ENCODE data around the gene MLC1.

Gene MLC1

DNA sequence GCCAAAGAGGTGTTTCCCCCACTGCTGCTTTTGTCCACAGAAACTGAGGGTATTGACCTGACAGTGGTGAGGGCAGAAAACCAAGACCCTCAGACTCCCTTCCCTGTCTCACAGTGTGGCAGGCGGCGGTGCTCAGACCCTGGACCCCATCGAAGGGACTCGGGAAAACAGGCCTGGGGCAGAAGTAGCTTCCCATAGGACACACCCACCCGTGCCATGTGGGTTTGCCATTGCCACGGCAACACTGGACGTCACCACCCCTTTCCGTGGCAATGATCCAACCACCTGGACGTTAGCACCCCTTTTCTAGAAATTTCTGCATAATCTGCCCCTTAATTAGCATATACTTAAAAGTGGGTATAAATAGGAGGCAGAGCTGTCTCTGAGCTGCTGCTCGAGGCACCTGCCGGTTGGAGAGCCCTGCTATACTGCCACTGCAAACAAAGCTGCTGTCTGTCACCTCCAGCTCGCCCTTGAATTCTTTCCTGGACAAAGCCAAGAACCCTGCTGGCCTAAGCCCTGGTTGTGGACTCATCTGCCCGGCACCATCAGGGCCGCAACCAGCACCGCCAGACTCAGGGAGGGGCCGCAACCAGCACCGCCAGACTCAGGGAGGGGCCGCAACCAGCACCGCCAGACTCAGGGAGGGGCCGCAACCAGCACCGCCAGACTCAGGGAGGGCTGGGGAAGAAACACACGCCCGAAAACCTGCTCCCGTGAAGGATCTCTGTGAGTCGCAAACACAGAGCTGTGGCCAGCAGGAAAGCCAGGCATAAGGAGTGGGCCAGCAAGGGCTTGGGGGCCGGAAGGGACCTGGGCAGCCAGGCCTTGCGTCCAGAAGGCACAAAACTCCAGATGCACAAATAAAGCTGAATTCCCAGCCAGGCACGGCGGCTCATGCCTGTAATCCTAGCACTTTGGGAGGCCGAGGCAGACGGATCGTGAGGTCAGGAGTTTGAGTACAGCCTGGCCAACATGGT lies 10.4 kb downstream of the MLC1 start:
- no peak for DNase-seq

DNA sequence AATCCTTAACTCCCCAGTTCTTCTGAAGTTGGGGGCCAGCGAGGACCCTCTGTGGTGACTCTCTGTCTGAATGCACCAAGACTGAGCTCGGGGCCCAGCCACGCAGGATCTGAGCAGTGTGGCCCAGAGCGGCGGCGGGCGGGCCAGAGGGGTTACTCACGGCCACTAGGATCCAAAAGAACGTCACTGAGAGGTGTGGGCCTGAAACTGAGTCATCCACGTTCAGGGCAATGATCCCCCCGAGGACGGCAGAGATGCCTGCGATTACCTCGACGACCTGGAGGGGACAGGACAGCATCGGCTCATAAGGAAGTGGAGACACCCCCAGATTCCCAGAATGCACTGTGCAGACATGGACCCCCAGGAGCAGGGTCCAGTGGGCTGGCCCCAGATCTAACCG lies 11.2 kb downstream of the MLC1 start:
- DNase-seq = no peak

DNA sequence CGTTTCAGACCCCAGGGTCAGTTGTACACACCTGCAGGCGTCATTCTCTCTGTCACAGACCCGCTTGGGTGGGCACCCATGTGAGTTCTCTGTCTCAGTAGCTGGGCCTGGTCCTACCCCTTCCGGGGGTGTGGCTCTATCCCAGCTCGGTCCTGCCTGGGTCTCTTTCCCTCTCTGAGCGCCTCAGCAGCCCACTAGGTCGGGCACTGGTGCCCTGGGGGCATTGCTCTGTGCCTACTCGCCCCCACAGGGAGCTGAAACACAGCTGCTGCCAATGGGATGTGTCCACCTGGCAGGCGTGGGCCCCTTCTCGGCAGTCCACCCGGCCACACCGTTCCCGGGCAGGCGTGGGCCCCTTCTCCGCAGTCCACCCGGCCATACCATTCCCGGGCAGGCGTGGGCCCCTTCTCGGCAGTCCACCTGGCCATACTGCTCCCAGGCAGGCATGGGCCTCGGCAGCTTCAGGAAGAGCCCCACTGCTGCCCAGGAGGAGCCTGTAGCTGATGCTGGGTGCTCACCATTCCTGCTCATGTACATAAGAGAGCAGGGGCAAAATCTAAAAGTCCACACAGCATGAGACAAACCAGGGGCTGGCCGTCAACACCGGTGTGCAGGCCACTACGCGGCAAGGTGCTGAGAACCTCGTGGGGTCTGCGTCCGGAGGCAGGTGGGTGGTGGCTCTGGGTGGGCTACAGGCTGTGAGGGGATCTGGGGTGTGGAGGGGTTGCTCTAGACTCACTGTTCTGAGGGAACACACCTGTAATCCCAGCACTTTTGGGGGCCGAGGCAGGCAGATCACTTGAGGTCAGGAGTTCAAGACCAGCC lies 12.3 kb downstream of the MLC1 start:
- DNase-seq = no peak

DNA sequence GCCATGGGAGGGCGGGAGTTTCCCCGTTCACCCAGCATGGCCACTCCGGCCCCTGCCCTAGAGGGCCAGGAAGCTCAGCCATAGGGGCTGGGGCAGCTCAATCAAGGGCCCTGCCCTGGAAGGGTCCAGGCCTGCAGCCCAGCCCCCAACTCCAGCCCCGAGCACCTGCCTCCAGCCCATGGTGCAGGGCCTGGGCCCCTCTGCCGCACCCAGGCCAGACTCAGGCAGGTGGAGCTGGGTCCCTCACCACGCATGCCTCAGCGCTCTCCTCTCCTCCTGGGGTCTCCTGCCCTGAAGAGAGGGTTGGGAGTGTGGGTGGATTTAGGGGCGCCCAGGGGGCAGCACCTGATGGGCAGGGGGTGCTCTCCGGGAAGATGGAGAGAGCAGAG lies 13.1 kb downstream of the MLC1 start:
- DNase-seq = no peak

DNA sequence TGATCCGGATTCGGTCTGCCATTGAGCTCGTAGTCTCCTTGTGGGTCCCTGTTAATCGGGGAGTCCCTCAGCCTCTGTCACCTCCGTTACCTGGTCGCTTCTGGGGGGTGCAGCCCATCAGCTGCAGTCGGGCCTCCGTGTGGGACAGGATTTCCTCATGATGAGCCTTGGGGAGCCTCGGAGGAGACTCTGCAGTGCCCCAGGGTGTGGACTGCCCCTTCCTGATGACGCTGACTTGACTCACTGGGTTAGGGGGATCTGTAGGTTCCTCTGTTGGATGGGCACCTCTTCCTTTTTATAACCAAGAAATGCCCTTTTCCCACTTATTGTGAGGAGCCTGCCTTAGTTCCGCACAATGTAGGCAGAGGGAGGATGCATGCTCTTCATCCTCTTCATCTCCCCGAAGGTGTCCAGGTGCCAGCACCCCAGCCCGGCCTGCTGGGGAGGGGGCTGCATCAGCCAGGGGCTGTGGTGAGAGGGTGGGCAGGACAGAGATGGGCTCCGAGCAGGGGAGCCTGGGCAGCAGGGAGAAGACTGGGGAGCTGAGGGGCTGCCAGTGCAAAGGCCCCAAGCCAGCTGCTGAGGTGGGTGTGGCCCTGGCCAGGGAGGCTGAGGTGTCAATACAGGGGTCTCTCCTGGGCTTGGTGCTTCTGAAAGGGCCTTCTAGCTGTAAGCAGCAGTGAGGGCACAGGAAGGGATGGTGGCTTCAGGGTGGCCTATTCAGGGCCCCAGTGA lies 13.6 kb downstream of the MLC1 start:
- no peak for DNase-seq

DNA sequence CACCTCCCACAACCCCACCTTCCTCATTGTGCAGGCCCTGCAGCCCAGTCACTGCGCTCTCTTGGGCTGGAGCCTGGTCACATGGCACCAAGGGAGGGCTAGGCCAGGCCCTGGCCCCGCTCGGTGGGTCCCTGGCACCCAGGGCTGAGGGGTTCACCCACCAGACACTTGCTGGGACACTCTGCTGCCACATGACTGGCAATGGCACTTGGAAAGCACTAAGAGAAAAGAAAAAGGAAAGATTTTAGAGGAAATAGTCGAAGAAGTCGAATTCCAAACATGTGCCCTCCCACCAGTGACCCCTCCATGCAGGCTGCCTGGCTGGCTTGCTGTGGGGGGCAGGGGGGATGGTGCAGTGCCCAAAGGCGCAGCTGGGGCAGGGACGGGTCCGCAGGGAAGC lies 14.9 kb downstream of the MLC1 start:
- no peak for DNase-seq

DNA sequence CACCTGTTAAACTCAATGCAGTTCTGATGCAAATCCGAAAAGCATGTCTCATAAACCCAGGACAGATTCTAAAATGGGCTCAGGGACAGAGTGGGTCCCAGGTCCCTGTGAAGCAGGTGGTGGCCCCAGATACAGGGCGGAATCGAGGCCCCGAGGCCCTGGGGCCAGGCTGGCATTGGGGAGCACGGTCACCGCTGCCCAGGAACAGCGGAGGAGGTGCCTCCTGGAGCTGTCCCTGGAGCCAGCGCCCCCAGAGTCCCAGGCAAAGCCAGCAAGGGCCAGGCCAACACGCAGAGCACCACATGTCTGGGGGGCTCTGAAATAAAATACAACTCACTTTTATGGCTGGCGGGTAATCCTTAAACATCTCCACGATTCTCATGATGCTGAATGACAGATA lies 17.1 kb downstream of the MLC1 start:
- no peak for DNase-seq

DNA sequence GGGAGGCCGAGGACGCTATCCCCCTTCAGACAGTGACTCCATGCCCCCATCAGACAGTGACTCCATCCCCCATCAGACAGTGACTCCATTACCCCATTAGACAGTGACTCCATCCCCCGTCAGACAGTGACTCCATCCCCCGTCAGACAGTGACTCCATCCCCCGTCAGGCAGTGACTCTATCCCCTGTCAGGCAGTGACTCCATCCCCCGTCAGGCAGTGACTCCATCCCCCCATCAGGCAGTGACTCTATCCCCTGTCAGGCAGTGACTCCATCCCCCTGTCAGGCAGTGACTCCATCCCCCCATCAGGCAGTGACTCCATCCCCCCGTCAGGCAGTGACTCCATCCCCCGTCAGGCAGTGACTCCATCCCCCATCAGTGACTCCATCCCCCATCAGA lies 18.0 kb downstream of the MLC1 start:
- no peak for DNase-seq

DNA sequence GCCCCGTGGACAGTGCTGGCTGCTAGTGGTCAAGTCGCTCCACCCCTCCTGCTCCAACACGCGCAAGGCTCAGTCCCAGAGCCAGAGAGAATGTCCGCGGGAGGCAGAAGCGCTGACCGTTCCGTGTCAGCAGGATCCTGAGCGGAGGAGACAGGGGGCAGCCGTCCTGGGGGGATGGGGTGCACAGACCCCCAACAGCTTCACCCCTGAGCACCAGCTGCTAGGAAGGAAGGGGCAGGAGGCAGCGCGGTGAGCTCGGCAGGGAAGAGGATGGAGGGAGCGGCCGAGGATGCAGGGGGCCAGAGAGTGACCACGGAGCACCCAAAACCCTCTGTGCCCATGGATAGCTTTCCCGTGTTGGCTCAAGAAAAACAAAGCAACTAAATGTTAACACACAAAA lies 20.8 kb downstream of the MLC1 start:
- no peak for DNase-seq

DNA sequence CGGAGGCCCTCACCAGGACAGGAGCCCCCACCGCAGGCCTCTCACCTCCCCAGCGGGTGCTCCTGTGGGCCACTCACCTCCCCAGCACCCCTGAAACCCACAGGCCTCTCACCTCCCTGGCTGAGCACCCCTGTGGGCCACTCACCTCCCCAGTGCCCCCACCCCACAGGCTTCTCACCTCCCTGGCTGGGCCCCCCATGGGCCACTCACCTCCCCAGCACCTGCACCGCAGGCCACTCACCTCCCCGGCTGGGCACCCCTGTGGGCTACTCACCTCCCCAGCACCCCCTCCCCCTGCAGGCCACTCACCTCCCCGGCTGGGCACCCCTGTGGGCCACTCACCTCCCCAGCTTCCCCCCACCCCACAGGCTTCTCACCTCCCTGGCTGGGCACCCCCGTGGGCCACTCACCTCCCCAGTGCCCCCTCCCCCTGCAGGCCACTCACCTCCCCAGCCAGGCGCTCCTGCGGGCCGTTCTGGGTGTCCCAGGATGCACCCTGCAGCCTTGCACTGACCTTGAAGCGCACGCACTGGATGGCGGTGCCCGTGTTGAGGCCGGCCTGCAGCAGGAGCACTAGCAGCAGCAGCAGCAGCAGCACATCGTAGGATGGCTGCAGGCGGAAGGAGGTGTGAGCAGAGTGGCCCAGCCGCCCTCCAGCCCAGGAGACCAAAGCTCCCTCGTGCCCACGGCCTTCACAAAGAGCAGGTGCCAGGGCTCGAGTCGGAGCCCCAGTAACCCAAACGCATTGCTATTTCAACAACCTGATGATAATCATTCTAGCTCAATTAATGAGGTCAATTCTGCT lies 21.4 kb downstream of the MLC1 start:
- no peak for DNase-seq

DNA sequence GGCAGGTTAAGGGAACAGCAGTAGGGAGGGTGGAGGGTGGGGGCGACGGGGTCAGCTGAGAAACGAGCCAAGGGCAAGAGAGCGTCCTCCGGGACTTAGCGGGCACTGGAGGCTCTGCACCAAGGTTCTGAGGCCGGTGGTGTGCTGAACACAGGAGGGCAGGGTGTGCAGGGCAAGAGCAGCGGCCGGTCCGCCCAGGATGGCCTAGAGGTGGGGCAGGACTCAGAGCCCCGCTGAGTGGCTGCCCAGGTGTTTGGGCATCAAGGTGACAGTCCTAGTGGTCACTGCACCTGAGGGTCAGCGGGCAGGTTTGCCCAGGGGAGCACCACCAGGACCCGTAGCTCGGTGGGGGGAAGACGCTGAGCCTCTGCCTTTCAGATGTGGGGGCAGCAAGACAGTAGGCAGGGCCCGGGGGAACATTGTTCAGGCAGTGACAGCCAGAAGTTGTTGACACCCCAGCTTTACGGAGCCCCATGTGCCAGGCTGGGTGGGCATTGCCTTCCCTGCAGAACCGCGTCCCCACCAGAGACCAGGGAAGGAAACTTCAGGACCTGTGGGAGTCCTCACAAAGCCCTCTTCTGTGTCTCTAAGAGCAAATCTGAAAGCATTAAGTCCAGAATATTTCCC lies 22.6 kb downstream of the MLC1 start:
- DNase-seq = no peak

DNA sequence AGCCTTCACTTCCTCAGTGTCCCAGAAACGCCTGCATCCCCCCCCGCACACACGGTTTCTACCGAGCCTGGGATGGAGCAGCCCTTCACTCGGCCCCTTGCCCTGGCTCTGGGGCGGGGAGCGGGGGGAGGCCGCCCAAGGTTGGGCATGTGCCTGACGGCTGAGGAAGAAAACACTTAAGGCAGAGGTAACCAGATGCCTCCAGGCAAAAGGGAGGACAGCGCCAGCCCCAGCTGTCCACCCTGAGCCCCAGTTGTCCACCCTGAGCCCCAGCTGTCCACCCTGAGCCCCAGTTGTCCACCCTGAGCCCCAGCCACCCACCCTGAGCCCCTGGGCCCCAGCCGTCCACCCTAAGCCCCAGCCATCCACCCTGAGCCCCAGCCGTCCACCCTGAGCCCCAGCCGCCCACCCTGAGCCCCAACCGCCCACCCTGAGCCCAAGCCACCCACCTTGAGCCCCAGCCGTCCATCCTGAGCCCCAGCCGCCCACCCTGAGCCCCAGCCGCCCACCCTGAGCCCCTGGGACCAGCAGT lies 23.3 kb downstream of the MLC1 start:
- no peak for DNase-seq

DNA sequence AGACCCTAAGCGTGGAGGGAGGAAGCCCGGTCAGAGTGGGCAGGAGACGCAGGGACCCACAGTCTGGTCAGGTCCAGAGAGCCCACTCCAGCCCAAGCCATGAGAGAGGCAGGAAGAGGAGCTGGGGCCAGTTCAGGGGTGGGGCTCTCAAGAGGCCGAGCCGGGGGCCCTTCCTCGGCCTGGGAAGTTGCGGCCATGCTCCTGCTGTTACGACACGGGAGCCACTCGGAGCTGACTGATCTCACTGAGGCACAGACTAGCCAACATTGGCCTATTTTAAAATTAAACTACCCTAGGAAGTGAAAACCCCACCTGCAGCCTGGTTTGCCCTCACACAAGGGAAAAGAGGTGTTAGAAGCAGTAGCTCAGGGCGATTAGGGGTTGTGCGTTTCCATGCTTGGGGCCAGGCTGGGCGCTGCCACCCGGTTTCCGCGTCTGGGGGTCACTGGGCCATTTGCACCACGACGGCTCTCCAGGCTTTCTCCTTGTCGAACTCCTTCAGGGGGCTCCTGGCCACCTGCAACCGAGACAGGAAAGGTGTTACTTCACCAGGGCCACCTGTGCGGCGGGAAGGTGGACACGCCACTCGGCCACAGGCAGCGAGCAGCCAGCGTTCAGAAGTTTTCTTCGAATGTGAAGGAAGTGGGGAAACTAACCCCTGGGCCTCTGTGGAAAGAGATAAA lies 23.9 kb downstream of the MLC1 start:
- DNase-seq = no peak

DNA sequence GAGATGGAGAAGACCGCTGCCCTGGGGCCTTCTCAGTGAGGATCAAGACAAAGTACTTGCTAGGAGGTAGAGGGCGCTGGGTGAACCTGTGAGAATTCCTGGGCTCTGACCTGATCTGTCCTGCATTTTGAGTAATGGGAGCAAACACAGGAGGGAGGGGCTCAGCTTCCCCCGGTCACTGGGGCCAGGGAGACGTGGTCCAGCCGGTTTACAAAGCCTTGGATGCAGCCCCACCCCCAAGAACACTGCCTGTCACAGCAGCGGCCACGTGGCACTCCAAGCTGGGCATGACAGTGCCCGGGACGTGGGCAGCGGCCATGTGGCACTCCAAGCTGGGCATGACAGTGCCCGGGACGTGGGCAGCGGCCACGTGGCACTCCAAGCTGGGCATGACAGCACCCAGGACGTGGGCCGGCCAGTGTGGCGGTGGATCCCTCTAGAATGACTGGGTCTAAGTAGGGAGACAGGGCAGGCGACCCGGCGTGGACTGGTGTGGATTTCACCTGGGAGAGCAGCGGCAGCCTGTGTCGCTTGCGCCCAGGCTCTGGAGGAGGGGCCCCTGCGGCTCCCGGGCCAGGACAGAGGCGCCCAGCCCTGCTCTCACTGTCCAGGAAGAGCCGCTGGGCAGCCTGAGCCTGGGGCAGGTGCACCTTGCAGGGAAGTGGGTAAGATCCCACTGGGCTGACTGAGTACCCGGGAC lies 24.6 kb downstream of the MLC1 start:
- no peak for DNase-seq

DNA sequence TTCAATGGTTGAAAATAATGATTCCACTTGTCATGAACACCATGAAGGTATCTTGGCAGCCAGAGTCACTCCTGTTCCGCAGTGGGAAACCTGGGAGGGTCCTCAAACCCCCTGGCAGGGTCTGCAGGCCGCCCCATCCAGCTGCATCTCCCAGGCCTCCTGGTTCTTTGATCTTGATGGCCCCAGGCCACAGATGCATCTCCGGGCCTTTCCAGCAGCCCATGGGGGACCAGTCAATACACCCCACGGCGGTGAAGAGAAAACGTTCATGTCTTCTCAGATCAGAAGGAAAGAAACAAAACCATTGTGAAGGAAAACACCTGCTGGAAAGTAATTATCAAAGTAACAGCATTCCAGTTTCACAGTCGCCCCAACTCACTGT lies 25.4 kb downstream of the MLC1 start:
- DNase-seq = no peak

DNA sequence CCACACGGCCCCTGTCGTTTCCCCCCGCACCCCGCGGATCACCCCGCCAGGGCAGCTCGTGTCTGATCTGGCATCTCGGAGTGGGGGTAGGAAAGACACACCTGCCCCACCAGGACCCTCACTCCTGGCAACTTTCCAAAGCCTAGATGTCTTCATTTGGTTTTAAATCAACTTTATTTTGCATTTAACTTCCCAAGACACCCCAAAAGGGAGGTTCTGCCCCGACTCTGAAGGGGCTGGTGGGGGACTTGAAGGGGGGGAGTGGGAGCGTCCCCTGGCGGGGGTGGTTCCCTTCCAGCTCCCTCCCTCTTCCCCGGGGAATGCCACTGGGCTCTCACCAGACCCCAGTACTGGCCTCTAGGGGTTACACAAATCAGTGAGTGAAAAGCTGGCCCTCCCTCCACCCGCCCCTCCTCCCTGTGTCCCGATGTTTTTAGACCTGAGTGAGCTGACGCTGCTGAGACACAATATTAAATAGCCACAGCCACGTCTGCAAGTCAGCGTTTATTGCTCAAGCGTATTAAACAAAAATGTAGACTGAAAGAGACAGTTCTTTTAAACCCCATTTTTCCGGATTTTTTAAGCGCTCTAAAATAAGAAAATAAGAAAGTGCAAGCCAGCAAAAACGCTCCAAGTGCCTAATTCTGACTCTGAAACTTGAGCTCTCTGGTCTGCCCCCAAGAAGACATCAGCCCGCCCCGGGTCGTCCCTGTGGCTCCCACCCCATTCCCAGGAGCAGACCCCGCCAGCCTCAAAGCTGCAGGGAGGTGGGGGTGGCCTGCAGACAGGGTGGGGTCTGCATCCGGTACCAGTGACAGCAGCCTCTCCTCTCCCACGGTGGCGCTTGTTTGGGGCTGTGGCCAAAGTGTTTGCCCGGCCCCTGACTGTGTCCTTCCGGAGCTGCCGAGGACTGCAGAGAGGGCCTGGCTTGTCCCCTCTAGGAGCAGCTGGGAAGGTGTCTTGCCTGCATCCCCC lies 26.0 kb downstream of the MLC1 start:
- no peak for DNase-seq

DNA sequence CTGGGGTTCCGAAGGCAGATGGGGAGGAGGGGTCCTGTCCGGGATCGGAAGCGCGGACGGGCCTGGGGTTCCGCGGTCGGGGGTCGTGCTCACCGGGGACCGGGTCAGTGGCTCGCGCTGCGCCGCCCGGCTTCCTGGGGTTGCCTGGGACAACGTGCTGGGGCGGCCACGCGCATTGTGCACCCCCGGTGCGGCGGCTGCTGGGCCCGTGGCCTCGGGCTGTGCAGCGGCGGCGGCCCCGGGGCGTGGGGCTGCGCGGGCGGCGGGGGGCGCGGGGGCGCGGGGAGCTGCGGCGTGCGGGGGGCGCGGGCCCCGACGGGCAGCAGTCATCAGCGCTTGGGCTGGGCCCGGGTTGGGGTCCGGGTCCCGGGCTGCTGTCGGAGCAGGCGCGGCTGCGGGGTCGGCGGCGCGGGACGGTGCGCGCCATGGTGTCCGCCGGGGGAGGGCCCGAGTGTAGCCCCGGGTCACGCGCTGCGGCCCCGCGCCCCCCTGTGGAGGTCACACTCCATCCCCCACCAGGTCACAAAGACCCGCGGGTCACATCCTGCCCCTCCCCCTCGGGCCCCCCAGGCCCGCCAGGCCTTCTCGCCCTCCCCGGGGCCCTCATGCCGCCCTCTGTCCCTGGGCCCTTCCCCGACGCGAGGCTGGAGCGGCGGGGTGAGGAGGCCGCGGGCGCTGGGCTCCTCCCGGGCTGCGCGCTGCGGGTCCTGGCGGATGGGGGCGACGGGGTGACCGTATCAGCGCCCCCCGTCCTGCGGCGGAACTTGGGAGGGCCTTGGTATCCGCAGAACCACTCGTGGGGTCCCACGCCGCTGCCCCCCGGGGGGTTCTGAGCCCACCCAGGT lies 26.9 kb downstream of the MLC1 start, which contains the start of gene TTLL8:
Gene TTLL8 (minus strand): TSS at position 238 of the 845 bp plus-strand sequence.
- no peak for DNase-seq
